Cardiac muscle cell (in vitro differentiated cells and primary cell): Measurements from ENCODE around the gene PRSS36. TPM values are rescaled to one million over a fixed set of nuclear protein-coding genes. Genes with fewer than 3 reads are reported as not detected.

ENCODE experiments used
- DNase-seq, 2 donors: peaks; one replicate each; pipeline versions ENCODE4 v3.0.0 to v3.0.0-alpha.2; 2010 to 2017; ENCODE audit warnings: low read depth in 1 of 2, low spot score in 1 of 2
- H3K27ac ChIP-seq: fragments of 200-600 bp; sonication (generic); 2 replicates; pipeline ENCODE4 v1.5.1; 2016
- H3K27me3 ChIP-seq: fragments of 200-600 bp; sonication (generic); 2 replicates; pipeline ENCODE4 v1.6.0; 2016; ENCODE audit warnings: control low read depth
- H3K36me3 ChIP-seq: fragments of 200-600 bp; sonication (generic); 2 replicates; pipeline ENCODE4 v1.5.1; 2016; ENCODE audit warnings: control low read depth
- H3K4me1 ChIP-seq: fragments of 200-600 bp; sonication (generic); 2 replicates; pipeline ENCODE4 v1.8.1; 2017; ENCODE audit warnings: low read depth, mild to moderate bottlenecking, mixed run types
- H3K4me3 ChIP-seq: fragments of 200-600 bp; sonication (generic); 2 replicates; pipeline ENCODE4 v1.5.1; 2016; ENCODE audit warnings: mild to moderate bottlenecking
- H3K9me3 ChIP-seq: fragments of 200-600 bp; sonication (generic); 2 replicates; pipeline ENCODE4 v1.5.1; 2017; ENCODE audit warnings: low read depth, mild to moderate bottlenecking, control low read depth
- CTCF ChIP-seq: IDR thresholded peaks from 2 replicates; pipeline ENCODE4 v1.5.1; 2012; ENCODE audit warnings: low read depth, mild to moderate bottlenecking, low read length
- polyA plus RNA-seq: library from polyadenylated mRNA; unstranded; fragments of >200 nt; fragmentation: Nextera tagmentation; extraction: Ambion mirVana; gene quantifications from 2 replicates; pipeline ENCODE4 v1.2.1, GENCODE V29; 2016
- total RNA-seq: library from RNA; depleted of rRNA; stranded (reverse); fragments of >200 nt; gene quantifications from 2 replicates; pipeline ENCODE4 v1.2.3, GENCODE V29; 2016

The PRSS36 gene
- total and polyA plus RNA-seq, 2 experiments from 2014 or later = 0.63 to 1.8 TPM

DNA sequence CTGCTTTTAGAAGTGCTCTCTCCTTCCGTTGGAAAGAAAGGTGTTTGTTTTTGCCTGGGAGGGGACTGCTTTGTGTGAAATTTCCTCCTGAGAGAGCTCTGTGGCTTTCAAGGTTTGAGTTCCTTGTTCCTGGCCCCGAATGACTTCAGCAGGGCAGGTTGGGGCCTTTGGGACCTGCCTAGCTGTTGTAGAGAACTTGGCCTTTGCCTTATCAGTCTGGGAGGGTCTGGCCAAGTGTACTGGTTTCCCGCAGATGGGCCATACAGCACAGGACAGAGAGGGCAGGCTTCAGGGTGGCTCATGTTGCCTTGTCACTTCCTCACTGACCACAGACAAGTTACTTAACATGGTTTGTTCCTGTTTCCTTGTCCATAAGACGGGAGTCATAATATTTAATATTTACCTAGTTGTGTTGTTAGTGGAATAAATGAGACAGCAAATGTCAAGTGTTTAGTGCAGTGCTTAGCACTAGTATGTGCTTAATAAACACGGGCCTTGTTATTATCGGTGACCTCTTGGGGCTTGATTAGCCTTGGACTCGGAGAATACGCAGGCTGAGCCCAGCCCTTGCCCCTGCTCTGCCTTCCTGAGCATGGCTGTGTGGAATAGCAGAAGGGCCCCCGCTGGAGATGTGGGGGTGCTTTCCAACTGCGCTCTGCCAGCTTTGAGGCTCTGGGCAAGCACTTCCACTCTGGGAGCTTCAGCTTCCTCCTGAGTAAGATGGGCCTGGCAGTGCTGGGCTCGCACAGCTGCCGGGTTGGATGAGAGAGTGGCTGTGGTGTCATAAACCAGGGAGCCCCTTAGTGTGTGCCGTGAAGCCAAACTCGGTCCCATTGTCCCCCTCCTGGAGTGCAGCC is 20.9 kb downstream of the PRSS36 start:
- Histone ChIP-seq H3K27ac (no peak overlapping the region), H3K36me3 (peaks cover 25% of the 10 kb centered on the region), H3K4me3 (no peak overlapping the region), H3K27me3 (no peaks in the 10 kb centered on the region), H3K9me3 (no peaks in the 10 kb centered on the region), H3K4me1 (no peaks in the 10 kb centered on the region)
- TF ChIP-seq CTCF = no peak
- DNase-seq = no peak

DNA sequence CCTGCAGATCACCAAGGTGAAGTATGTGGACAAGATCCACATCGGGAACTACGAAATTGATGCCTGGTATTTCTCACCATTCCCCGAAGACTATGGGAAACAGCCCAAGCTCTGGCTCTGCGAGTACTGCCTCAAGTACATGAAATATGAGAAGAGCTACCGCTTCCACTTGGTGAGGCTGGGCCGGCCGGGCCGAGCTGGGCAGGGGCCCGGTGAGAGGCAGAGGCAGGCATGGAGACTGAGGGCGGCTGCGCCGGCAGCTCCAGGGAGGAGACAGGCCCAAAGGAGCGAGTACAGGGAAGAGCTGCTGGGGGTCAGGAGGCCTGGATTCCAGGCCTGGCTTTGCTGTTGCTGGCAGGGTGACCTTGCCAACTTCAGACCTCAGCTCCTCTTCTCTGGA is 22.7 kb downstream of the PRSS36 start:
- no peaks in the 10 kb centered on the region for H3K27me3 ChIP-seq
- DNase-seq = no peak
- no peak for TF ChIP-seq CTCF
- no peaks in the 10 kb centered on the region for H3K4me1 ChIP-seq
- H3K9me3 ChIP-seq = no peaks in the 10 kb centered on the region
- no peak overlapping the region for H3K27ac ChIP-seq
- peaks cover 30% of the 10 kb centered on the region for H3K36me3 ChIP-seq
- H3K4me3 ChIP-seq = no peak overlapping the region

GRCh38 chr16:31125844-31126243 is 24.0 kb downstream of the PRSS36 start:
- Histone ChIP-seq H3K27me3 (no peaks in the 10 kb centered on the region), H3K9me3 (no peaks in the 10 kb centered on the region), H3K36me3 (peaks cover 32% of the 10 kb centered on the region), H3K27ac (no peak overlapping the region), H3K4me1 (no peaks in the 10 kb centered on the region), H3K4me3 (no peak overlapping the region)
- TF ChIP-seq CTCF = no peak
- no peak for DNase-seq

- no peak overlapping the region for H3K27ac ChIP-seq
- no peak overlapping the region for H3K4me3 ChIP-seq
- peaks cover 31% of the 10 kb centered on the region for H3K36me3 ChIP-seq
- no peaks in the 10 kb centered on the region for H3K27me3 ChIP-seq
- H3K4me1 ChIP-seq = peaks cover 7% of the 10 kb centered on the region
- H3K9me3 ChIP-seq = no peaks in the 10 kb centered on the region
- no peak for TF ChIP-seq CTCF
- DNase-seq = no peak
Measured at GRCh38 chr16:31120129-31120528, 29.7 kb downstream of the PRSS36 start.

DNA sequence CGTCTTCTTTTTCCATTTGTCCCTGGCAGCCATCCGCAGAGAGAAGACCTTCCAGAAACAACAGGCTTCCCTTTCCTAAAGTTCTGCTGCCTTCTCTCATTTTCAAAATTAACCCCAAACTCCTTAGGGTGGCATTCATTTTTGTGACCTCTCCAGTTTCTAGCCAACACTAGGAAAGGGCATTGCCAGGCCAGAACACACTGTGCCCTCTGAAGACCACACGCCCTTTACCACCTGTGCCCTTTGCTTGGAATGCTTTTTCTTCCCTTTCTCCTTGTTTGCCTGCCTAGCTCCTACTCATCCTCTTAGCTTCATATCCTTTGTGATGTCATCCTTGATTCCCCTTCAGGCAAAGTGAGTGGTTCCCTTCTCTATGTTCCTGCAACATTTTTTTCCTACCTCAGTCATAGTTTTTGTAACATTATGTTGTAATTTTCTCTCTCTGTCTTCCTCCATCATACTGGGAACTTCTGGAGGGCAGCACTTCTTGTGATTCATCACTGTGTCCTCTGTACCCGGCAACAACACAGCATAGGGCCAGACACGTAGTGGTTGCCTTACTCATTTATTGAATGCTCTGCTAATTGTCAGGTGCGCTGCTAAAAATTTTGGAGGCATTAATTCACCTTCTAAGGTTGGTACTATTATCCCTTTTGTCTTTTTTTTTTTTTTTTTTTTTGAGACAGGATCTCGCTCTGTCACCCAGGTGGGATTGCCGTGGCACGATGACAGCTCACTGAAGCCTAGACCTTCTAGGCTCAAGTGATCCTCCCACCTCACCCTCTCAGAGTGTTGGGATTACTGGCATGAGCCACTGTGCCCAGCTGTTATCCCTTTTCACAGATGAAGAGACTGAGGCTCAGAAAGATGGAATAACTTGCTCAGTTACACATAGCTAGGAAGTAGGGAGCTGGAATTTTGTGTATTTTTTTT is 31.4 kb downstream of the PRSS36 start:
- DNase-seq = peak in 1 of 2 donors; percentile 68
- Histone ChIP-seq H3K27ac (peak overlapping the region; percentile 94), H3K4me3 (peak overlapping the region; percentile 96), H3K36me3 (peaks cover 23% of the 10 kb centered on the region), H3K9me3 (no peaks in the 10 kb centered on the region), H3K4me1 (peaks cover 7% of the 10 kb centered on the region), H3K27me3 (no peaks in the 10 kb centered on the region)
- no peak for TF ChIP-seq CTCF
